GM19463 (cell line): Measurements from ENCODE around the gene G6PC1.
"Not testable (repeated sequence)": the region's sequence is repeated elsewhere in the genome, so short reads cannot be mapped to it uniquely, and the experiment has no call there.

Source experiments
- ATAC-seq: cut with Tn5 transposase; IDR thresholded peaks from one replicate; pipeline ENCODE4 v1.9.1; 2021; ENCODE audit warnings: mild to moderate bottlenecking, moderate library complexity; ENCODE audit not compliant: unreplicated experiment

The G6PC1 gene

GRCh38 chr17:42873315-42873714, 27.3 kb upstream of the G6PC1 start:
- no peak for ATAC-seq

DNA sequence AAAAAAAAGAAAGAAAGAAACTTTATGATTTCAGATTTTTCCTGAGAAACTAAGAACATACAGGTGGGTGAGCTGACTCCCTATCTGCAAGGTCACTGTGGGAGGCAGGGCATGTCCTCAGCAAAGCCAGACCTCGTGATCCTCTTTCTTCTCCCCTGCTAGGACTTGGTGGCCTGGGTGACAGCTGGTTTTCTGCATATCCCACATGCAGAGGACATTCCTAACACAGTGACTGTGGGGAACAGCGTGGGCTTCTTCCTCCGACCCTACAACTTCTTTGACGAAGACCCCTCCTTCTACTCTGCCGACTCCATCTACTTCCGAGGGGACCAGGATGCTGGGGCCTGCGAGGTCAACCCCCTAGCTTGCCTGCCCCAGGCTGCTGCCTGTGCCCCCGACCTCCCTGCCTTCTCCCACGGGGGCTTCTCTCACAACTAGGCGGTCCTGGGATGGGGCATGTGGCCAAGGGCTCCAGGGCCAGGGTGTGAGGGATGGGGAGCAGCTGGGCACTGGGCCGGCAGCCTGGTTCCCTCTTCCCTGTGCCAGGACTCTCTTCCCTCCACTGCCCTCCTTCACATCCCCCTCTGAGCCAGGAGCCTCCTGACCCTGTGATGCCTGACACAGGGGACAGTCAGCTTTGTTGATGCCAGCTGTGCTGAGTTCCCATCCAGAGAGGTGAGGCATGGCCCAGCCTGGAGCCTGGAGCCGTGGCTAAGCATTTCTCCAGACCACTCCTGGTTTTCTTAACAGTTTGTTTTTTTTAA, 26.5 kb upstream of the G6PC1 start:
- ATAC-seq: not testable (repeated sequence)

- ATAC-seq: no peak
These were observed 23.6 kb upstream of the G6PC1 start for GRCh38 chr17:42877037-42877436.

GRCh38 chr17:42878123-42878880, 22.3 kb upstream of the G6PC1 start:
- no peak for ATAC-seq

GRCh38 chr17:42878924-42879595, 21.5 kb upstream of the G6PC1 start:
- no peak for ATAC-seq

- no peak for ATAC-seq
These were observed 21.0 kb upstream of the G6PC1 start for GRCh38 chr17:42879596-42879985.

DNA sequence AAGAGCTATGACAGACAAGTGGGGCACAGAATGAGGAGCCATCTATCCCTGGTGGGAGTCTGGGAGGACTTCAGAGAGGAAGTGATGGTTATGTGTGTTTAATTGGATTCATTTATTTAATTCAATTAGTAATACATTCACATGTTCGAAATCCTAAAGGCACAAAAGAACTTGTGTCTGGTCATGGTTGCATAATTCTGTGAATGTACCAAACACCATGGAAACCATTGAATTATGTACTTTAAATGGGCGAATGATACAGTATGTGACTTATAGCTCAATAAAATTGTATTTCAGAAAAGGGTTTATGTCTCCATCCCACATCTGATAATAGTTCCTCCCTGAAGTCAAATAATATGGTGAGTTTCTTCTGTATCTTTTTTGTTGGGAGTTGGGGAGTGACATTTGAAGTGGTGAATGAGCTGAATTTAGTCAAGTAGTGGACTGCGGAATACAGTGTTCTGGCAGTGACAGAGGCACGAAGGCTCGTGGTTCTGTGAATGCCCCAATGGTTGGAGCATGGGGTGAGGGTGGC, 19.8 kb upstream of the G6PC1 start:
- no peak for ATAC-seq

GRCh38 chr17:42881706-42882105, 18.9 kb upstream of the G6PC1 start:
- not testable (repeated sequence) for ATAC-seq

GRCh38 chr17:42882166-42882565, 18.4 kb upstream of the G6PC1 start:
- no peak for ATAC-seq

DNA sequence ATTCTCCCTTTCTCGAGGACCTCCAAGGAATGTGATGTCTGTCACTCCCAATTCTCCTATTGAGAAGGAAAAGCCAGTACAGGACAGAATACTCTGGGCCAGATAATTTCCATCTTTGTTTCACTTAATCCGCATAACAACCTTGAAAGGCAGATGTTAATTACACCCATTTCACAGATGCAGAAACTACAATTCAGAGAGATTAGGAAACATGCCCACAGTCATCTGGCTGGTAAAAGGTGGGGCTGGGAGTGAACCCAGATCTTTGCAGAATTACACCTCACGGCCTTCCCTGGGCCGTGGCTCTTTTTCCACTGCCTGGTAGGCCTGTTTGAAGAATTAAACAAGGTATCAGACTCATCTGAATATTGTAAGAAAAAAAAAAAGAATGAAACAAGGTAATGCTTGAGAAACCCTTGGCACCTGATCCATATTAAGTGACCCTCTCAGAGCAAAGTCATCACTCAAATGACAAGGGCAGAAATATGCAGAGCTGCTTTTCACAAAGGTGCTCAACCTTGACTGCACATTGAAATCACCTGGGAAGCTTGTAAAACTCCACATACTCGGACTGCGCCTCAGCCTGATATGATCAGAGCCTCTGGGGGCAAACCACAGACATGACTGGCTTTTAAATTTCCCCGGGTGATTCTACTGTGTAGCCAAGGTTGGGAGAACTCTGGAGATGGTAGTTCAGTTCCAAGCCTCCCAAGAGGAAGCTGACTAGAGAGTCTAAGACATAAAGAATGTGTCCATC, 16.6 kb upstream of the G6PC1 start:
- no peak for ATAC-seq

- ATAC-seq: not testable (repeated sequence)
These were observed 14.8 kb upstream of the G6PC1 start for GRCh38 chr17:42885806-42886205.

GRCh38 chr17:42886283-42887176, 14.1 kb upstream of the G6PC1 start:
- no peak for ATAC-seq

DNA sequence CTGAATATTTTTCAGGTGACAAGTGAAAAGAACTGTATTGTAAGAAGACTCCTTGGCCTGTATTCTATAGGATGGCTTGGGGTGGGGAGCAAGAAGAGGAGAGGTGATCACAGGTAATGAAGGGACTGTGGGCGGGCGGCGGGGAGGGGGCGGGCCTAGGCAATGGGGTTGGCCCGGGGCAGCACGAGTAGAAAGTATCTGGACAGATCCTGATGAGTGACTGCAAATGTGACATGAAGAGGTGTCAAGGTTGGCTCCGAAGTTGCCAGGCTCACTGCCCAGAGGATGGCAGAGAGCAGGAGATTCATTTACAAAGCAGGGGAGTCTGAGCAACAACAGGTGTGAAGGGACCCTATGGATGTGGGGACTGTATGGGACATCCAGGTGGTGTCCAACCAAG, 10.8 kb upstream of the G6PC1 start:
- no peak for ATAC-seq

DNA sequence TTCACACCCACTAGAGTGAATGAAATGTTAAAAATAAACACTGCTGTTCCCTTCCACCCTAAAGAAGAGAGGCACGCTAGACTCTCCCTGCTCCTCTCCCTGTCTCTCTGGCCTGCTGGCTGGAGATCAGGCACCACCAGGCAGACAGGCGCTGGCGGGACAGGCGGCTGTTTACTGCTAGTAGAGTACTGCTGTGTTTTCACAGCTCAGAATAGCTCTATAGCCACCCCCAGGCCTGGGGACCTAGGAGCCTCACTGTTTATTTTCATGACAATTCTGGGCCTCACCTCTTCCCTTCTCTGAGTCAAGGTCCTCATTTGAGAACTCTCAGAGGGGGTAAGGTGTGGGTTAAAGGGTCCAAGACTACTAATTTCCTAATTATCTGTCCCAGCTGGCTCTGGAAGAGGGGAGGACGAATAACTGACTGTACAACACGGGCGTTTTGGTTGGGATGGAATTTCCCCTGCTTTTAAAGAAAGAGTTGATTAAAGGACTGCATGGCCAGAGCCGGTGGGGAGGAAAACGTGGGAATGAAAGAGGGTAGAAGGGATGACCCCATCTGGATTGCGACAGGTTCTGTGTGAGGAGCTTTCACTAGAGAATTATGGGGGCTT, 9.0 kb upstream of the G6PC1 start:
- ATAC-seq: no peak

DNA sequence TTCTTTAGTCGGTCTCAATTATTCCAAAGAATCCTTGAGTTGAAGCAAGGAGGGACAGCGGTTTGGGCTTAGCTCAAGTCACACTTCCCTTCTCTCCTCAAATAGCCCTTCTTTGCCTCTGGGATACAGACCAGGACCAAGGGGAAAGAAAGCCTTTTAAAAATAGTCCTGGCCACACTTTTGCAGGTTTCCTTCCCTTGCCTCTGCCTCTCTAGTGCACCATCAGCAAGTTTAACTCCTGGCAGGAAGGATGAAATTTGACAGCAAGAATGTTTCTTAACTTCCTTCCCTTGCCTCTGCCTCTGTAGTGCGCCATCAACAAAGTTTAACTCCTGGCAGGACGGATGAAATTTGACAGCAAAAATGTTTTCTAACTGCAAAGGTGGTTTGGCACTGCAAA, 7.2 kb upstream of the G6PC1 start:
- ATAC-seq: no peak

DNA sequence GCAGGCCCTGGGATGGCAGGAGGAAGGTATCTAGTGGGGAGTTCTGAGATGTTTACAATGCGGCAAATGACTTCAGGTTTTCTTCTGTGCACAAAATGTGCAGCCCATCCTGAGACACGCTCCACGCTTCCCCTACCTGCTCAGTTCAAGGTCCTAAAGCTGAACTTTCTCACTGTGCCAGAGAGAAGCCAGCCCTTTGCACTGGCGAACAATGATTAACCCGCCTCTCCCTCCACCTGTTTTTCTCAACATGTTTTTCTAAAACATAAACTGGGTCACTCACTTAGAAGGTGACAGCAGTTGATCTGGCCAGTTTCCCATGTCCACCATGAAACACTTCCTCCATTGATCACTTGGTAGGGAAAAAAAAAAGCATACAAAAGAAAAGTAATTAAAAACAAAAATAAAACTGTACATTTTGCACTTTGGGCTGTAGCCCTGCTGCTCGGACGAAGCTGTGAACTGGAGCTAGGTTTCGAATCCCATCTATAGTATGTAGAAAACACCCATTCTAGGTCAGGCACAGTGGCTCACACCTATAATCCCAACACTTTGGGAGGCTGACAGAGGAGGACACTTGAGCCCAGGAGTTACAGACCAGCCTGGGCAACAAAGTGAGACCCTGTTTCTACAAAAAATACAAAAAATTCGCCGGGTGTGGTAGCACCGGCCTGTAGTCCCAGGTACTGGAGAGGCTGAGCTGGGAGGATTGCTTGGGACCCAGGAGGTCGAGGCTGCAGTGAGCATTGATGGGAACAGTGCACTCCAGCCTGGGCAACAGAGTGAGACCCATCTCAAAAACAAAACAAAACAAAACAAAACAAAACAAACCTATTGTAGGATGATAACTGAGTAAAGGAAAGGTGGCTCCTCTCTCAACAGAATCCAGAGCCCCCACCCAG, 6.1 kb upstream of the G6PC1 start:
- no peak for ATAC-seq

GRCh38 chr17:42895185-42895555, 5.4 kb upstream of the G6PC1 start:
- ATAC-seq: no peak

- ATAC-seq: no peak
These were observed 2.3 kb upstream of the G6PC1 start for GRCh38 chr17:42898147-42898811.
